SH-SY5Y (cell line): ENCODE data around the gene RANBP17.

Experiments used
- GATA2 ChIP-seq: IDR thresholded peaks from 2 replicates; pipeline ENCODE4 v1.6.1; 2011; ENCODE audit warnings: mild to moderate bottlenecking, low read depth, low read length
- GATA3 ChIP-seq: IDR thresholded peaks from 2 replicates; pipeline ENCODE4 v1.6.1; 2011; ENCODE audit warnings: low read depth, mild to moderate bottlenecking, low read length, moderate library complexity

GRCh38 chr5:171139227-171139626, 277.4 kb downstream of the RANBP17 start:
- TF ChIP-seq GATA2 (no peak), GATA3 (no peak)
